Measurements from ENCODE around the gene TGM4.

Gene TGM4

GRCh38 chr3:44957986-44958385 lies 83.6 kb downstream of the TGM4 start:
- DNase-seq: no peak

- DNase-seq: no peak
These were observed 84.0 kb downstream of the TGM4 start for GRCh38 chr3:44958386-44958785.

DNA sequence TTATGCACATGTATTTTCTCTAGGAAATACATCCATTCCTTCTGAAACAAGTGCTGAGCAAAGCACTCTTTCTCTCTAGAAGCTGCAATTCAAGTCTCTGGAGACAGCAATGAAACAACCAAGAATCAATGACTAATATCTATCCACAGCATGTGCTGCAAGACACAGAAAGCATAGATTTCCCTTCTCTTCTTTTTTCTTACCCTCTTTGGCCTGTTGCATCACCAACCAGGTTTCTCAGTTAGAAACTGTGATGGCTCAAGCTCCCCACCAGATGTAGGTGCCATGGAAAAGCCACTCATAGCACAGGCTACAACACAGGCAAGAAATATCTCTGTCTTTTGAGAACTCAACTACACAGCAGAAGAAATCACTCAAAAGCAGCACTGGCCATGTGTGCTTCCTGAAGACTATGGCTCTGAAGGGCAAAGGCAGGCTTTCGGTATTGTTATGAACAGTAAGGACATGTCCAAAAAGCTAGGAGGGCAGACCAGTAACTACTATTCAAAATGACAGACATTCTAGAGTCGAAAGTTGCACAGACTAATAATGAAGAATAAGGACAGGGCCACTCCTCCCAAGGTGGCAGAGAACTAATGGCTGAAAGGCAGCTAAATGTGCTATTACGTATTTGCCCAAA lies 86.1 kb downstream of the TGM4 start:
- no peak for DNase-seq

DNA sequence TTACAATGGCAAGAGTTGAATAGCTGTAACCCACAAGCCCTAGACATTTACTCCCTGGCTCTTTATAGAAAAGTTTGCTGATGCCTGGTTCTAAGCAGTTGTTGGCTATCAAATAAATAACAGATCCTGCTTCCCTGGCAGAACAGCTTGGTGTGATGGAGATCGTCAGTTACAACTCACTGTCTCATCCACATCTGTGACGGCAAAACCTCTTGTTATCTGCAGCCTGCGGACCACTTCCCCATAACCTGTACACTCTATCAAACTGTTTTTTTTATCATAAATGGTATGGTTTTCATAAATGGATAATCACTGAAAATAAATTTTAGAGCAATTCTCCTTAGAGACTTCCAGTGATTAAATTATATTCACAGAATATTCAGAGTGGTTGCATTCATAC lies 87.5 kb downstream of the TGM4 start:
- no peak for DNase-seq

GRCh38 chr3:44962621-44963393 lies 88.4 kb downstream of the TGM4 start:
- DNase-seq: no peak

- DNase-seq: no peak
These were observed 89.3 kb downstream of the TGM4 start for GRCh38 chr3:44963571-44964325.

All from suppressor macrophage treated with lipopolysaccharide for 4 hours (primary cell).